ENCODE results near the gene PAM16.
A peak's percentile ranks its signal among the peaks of the same experiment; 100 is the strongest.

The PAM16 gene

GRCh38 chr16:4378999-4379690 is 28.0 kb upstream of the PAM16 start:
- ChIA-PET POLR2A (interaction anchor here (0.6 to 1.2 kb wide), 2 partner anchors 10 to 36 kb away, joined by 3 to 6 read pairs; no protein-coding TSS in a partner anchor), CTCF (interaction anchor here (0.6 to 2.1 kb wide), 5 partner anchors 12 to 386 kb away, joined by 3 to 19 read pairs (median 3); no protein-coding TSS in a partner anchor)
- Histone ChIP-seq H3K4me1 (ENCODE audit: control insufficient read depth, insufficient read depth, low read length) (0 out of 2 replicates have a peak, but pooled peaks cover 3% of the 10 kb centered on the region), H3K9me3 (ENCODE audit: control insufficient read depth, insufficient read depth, low read depth, low read length) (no peaks in the 10 kb centered on the region), H3K27ac (ENCODE audit: extremely low read depth, low read depth, low read length) (no peak overlapping the region), H3K36me3 (ENCODE audit: control insufficient read depth in 2 of 2, insufficient read depth in 1 of 2, low read length in 2 of 2) (peaks cover 0 to 20% of the 10 kb centered on the region in 2 experiments; a peak in 1 of 3 replicates), H3K4me3 (ENCODE audit: low read depth, low read length) (no peak overlapping the region)
- no peak for TF ChIP-seq ZBTB20 (tag by site-specific recombination; IDR thresholded peaks at IDR 0.05)
- peak; percentile 37; the same call in 1 of the 2 replicates for TF ChIP-seq EGR2 (tag by site-specific recombination; IDR thresholded peaks at IDR 0.05; ENCODE audit: low read depth)

GRCh38 chr16:4378161-4378666 is 27.1 kb upstream of the PAM16 start:
- ChIA-PET POLR2A (interaction anchor here (1.2 kb wide), 1 partner anchor 9 kb away, joined by 3 read pairs; no protein-coding TSS in a partner anchor), CTCF (interaction anchor here (0.7 to 2.1 kb wide), 5 partner anchors 8 to 25 kb away, joined by 3 to 19 read pairs (median 5); no protein-coding TSS in a partner anchor)
- Histone ChIP-seq H3K36me3 (ENCODE audit: control insufficient read depth in 2 of 2, insufficient read depth in 1 of 2, low read length in 2 of 2) (peaks cover 0 to 20% of the 10 kb centered on the region in 2 experiments; a peak in 1 of 3 replicates), H3K27ac (ENCODE audit: extremely low read depth, low read depth, low read length) (no peak overlapping the region), H3K4me3 (ENCODE audit: low read depth, low read length) (no peak overlapping the region), H3K4me1 (ENCODE audit: control insufficient read depth, insufficient read depth, low read length) (peaks cover 10% of the 10 kb centered on the region), H3K9me3 (ENCODE audit: control insufficient read depth, insufficient read depth, low read depth, low read length) (no peaks in the 10 kb centered on the region)
- TF ChIP-seq KLF1 (tag by site-specific recombination; IDR thresholded peaks at IDR 0.05) (peak; percentile 98), CTCF (tag by site-specific recombination; IDR thresholded peaks at IDR 0.05) (0 out of 2 replicates have a peak, but pooled peaks have one; percentile 2), WT1 (tag by site-specific recombination; IDR thresholded peaks at IDR 0.05) (no peak), GLIS2 (tag by site-specific recombination; IDR thresholded peaks at IDR 0.05) (peak; percentile 41; the same call in 1 of the 2 replicates), ZBTB7A (tag by site-specific recombination; IDR thresholded peaks at IDR 0.05; ENCODE audit: low read depth) (no peak)
- TF ChIP-seq, protein P1, sequence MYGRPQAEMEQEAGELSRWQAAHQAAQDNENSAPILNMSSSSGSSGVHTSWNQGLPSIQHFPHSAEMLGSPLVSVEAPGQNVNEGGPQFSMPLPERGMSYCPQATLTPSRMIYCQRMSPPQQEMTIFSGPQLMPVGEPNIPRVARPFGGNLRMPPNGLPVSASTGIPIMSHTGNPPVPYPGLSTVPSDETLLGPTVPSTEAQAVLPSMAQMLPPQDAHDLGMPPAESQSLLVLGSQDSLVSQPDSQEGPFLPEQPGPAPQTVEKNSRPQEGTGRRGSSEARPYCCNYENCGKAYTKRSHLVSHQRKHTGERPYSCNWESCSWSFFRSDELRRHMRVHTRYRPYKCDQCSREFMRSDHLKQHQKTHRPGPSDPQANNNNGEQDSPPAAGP (tag by site-specific recombination; IDR thresholded peaks at IDR 0.05): peak; percentile 58; the same call in 1 of the 2 replicates

- Histone ChIP-seq H3K4me1 (ENCODE audit: control insufficient read depth, insufficient read depth, low read length) (peaks cover 15% of the 10 kb centered on the region), H3K4me3 (ENCODE audit: low read depth, low read length) (no peak overlapping the region), H3K9me3 (ENCODE audit: control insufficient read depth, insufficient read depth, low read depth, low read length) (no peaks in the 10 kb centered on the region), H3K27ac (ENCODE audit: extremely low read depth, low read depth, low read length) (no peak overlapping the region), H3K36me3 (ENCODE audit: control insufficient read depth in 2 of 2, insufficient read depth in 1 of 2, low read length in 2 of 2) (peaks cover 0 to 16% of the 10 kb centered on the region in 2 experiments; a peak in 1 of 3 replicates)
- CTCF ChIA-PET: interaction anchor here (0.5 to 1.6 kb wide), 5 partner anchors 9 to 392 kb away, joined by 3 to 5 read pairs (median 4); no protein-coding TSS in a partner anchor
- POLR2A ChIA-PET: interaction anchor here (1.2 kb wide), 1 partner anchor 8 kb away, joined by 3 read pairs; no protein-coding TSS in a partner anchor
- TF ChIP-seq ZNF302 (tag by site-specific recombination; IDR thresholded peaks at IDR 0.05; ENCODE audit: low read depth) (no peak), ZNF132 (tag by site-specific recombination; IDR thresholded peaks at IDR 0.05; ENCODE audit: borderline replicate concordance) (no peak), TCF7L2 (IDR thresholded peaks at IDR 0.05; ENCODE audit: borderline replicate concordance, low read depth, low read length) (no peak), CTCF (tag by site-specific recombination; IDR thresholded peaks at IDR 0.05) (0 out of 2 replicates have a peak, but pooled peaks have one; percentile 20), ZNF558 (tag by site-specific recombination; IDR thresholded peaks at IDR 0.05) (no peak), HIC1 (tag by site-specific recombination; IDR thresholded peaks at IDR 0.05) (peak; percentile 74), ZNF274 (IDR thresholded peaks at IDR 0.05; ENCODE audit: low read length) (no peak), ZNF274 (tag by site-specific recombination; IDR thresholded peaks at IDR 0.05; ENCODE audit: borderline replicate concordance) (no peak), ZNF600 (tag by site-specific recombination; IDR thresholded peaks at IDR 0.05) (no peak), ZNF768 (tag by site-specific recombination; IDR thresholded peaks at IDR 0.05) (no peak), BCL11B (tag by site-specific recombination; IDR thresholded peaks at IDR 0.05; ENCODE audit: low read depth) (no peak), ZNF560 (tag by site-specific recombination; IDR thresholded peaks at IDR 0.05; ENCODE audit: borderline replicate concordance) (no peak), ZNF629 (tag by site-specific recombination; IDR thresholded peaks at IDR 0.05) (no peak), ZNF169 (tag by site-specific recombination; IDR thresholded peaks at IDR 0.05) (no peak), ZNF155 (tag by site-specific recombination; IDR thresholded peaks at IDR 0.05) (no peak)
These were observed 26.5 kb upstream of the PAM16 start for GRCh38 chr16:4377573-4378154.
